Activated CD4-positive, CD25-positive, alpha-beta regulatory T cell treated with anti-CD3 and anti-CD28 coated beads, Interleukin-2, amount 50 U/mL, for 72 hours (primary cell): ENCODE results near the gene AEBP2.
"Not testable (repeated sequence)": the region's sequence is repeated elsewhere in the genome, so short reads cannot be mapped to it uniquely, and the experiment has no call there.

Experiments
- DNase-seq: peaks from one replicate; pipeline ENCODE4 v3.0.0; 2021

The AEBP2 gene

GRCh38 chr12:19518209-19518608, 78.9 kb downstream of the AEBP2 start:
- no peak for DNase-seq

- DNase-seq, result no peak
Measured at GRCh38 chr12:19520646-19521415, 81.5 kb downstream of the AEBP2 start.

GRCh38 chr12:19525274-19525673, 86.0 kb downstream of the AEBP2 start:
- no peak for DNase-seq

GRCh38 chr12:19527866-19528265, 88.6 kb downstream of the AEBP2 start:
- no peak for DNase-seq

GRCh38 chr12:19528750-19529149, 89.5 kb downstream of the AEBP2 start:
- no peak for DNase-seq

- DNase-seq, result no peak
Measured at GRCh38 chr12:19529951-19530636, 90.8 kb downstream of the AEBP2 start.

- no peak for DNase-seq
Measured at GRCh38 chr12:19530637-19531023, 91.3 kb downstream of the AEBP2 start.

GRCh38 chr12:19533567-19533966, 94.3 kb downstream of the AEBP2 start:
- no peak for DNase-seq

- no peak for DNase-seq
Measured at GRCh38 chr12:19539071-19539470, 99.8 kb downstream of the AEBP2 start.

- DNase-seq, result no peak
Measured at GRCh38 chr12:19539836-19540235, 100.5 kb downstream of the AEBP2 start.

GRCh38 chr12:19542606-19543005, 103.3 kb downstream of the AEBP2 start:
- DNase-seq, result no peak

- DNase-seq, result no peak
Measured at GRCh38 chr12:19544353-19544752, 105.1 kb downstream of the AEBP2 start.

- DNase-seq, result no peak
Measured at GRCh38 chr12:19545301-19545700, 106.0 kb downstream of the AEBP2 start.

- DNase-seq, result no peak
Measured at GRCh38 chr12:19546027-19546426, 106.7 kb downstream of the AEBP2 start.

- DNase-seq, result no peak
Measured at GRCh38 chr12:19546611-19547162, 107.4 kb downstream of the AEBP2 start.

GRCh38 chr12:19547271-19547671, 108.0 kb downstream of the AEBP2 start:
- no peak for DNase-seq

- no peak for DNase-seq
Measured at GRCh38 chr12:19548834-19549233, 109.5 kb downstream of the AEBP2 start.

GRCh38 chr12:19550626-19551025, 111.3 kb downstream of the AEBP2 start:
- DNase-seq, result no peak

- DNase-seq, result not testable (repeated sequence)
Measured at GRCh38 chr12:19552441-19553097, 113.3 kb downstream of the AEBP2 start.

GRCh38 chr12:19553175-19553574, 113.9 kb downstream of the AEBP2 start:
- no peak for DNase-seq

GRCh38 chr12:19561411-19561961, 122.2 kb downstream of the AEBP2 start:
- DNase-seq, result no peak
